GM19463 (cell line): ENCODE measurements around the gene FBXW4.

Experiments used
- ATAC-seq: cut with Tn5 transposase; IDR thresholded peaks from one replicate; pipeline ENCODE4 v1.9.1; 2021; ENCODE audit warnings: mild to moderate bottlenecking, moderate library complexity; ENCODE audit not compliant: unreplicated experiment

FBXW4 gene

DNA sequence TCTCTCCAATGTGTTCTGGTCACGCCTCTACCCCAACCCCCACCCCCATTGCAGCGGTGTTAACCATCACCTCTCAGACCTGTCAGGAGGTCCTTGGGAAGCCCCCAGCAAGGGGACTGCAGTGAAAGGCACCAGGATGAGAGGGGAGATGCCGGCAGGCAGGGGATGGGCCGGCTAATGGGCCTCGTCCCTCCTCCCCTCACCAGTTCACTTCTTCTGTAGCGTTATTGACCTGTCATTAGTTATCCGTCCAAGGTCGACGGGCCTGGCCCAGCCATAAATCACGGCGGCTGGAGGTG is 125.7 kb downstream of the FBXW4 start:
- no peak for ATAC-seq

DNA sequence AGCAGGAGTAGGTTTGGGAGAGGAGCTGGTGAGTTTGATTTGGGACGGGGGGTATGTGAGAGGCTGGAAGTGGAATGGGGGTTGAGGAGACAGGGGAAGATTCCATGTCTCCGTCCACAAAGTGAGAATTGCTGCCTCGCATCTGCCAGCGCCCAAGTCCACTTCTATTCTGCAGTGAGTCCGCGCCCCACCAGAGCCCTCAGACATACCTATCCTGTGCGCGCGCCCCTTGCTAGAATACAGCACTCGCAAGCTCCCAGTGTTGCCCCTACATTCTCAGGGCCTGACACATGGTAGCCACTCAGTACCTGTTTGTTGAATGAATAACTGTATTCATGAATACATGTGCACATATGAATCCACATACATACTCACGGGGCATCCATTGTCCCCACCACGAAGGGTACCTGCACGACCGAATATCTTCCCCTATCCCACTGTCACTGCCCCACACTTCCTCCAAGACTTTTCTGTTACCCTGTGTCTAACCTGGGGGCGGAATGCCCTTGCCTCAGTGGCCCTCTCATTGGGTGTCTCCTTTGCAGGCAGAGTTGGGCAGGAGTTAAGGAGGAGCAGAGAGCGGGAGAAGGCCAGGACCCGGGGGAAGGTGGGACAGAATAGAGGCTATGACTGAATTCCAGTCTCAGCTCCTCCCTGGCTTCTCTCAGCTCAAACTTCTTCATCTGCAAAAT is 126.8 kb downstream of the FBXW4 start:
- no peak for ATAC-seq

DNA sequence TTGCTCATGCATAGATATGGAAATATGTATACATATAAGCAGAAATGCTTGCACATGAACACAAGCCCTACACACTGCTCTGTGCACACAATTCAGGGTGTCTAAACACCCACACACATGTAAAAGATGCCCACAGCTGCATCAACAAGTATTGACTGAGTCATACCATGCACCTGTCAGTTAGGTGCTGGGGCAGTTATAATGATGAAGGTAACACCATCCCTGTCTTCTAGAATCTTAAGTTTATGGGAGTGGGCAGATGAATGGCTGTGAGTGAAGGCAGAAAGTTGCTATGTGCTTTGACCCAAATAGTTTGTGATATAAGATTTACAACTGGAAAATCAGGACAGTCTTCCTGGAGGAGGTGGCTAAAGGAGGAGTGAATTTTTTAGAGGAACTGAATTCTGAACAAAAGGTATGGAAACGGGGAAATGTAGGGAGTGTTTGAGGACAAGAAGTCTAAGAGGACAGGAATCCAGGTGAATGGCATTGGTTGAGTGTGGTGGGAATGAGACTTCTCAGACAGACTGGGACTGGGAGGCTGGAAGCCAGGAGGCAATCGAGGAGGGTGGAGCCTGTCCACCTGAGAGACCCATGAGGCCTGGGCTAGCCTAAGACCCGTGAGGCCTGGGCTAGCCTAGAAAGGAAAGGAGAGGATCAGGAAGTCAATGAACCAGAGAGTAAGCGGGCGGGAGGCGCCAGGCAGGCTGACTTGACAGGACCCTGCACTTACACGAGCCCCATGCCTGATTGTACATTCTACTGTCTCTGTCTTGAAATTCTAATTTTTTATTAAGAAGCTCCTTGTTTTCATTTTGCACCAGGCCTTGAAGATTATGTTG is 127.6 kb downstream of the FBXW4 start:
- ATAC-seq: no peak

- ATAC-seq: no peak
Observed at GRCh38 chr10:101566333-101567164, 128.4 kb downstream of the FBXW4 start.

- no peak for ATAC-seq
Observed at GRCh38 chr10:101565936-101566332, 129.0 kb downstream of the FBXW4 start.

- ATAC-seq: no peak
Observed at GRCh38 chr10:101565370-101565900, 129.5 kb downstream of the FBXW4 start.

GRCh38 chr10:101564490-101564991 is 130.4 kb downstream of the FBXW4 start:
- ATAC-seq: no peak

DNA sequence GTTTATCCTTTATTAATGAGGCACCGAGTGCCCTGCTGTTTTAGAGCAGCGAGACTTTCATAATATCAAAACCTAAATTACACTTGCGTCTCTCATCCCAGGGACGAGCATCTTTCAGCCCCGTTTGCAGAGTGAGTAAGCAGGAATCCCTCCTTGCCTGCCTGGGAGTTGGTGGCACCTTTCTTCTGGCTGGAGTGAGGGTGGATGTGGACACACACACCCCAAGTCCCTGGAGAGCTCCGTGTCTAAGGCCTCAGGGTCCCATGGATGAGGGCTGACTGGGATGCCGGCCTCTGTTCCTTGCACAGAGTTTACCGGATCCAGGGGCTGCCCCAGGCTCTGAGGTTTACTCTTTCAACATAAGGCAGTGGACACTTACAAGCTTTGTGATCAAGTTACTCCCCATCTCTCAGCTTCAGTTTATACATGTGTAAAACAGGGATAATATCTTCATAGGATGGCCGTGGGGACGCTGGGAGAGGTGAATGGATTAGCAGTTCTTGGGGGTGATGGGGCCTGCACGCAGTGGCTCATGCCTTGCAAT is 131.4 kb downstream of the FBXW4 start:
- no peak for ATAC-seq

- no peak for ATAC-seq
Observed at GRCh38 chr10:101563007-101563406, 132.0 kb downstream of the FBXW4 start.

- no peak for ATAC-seq
Observed at GRCh38 chr10:101562231-101562630, 132.7 kb downstream of the FBXW4 start.

DNA sequence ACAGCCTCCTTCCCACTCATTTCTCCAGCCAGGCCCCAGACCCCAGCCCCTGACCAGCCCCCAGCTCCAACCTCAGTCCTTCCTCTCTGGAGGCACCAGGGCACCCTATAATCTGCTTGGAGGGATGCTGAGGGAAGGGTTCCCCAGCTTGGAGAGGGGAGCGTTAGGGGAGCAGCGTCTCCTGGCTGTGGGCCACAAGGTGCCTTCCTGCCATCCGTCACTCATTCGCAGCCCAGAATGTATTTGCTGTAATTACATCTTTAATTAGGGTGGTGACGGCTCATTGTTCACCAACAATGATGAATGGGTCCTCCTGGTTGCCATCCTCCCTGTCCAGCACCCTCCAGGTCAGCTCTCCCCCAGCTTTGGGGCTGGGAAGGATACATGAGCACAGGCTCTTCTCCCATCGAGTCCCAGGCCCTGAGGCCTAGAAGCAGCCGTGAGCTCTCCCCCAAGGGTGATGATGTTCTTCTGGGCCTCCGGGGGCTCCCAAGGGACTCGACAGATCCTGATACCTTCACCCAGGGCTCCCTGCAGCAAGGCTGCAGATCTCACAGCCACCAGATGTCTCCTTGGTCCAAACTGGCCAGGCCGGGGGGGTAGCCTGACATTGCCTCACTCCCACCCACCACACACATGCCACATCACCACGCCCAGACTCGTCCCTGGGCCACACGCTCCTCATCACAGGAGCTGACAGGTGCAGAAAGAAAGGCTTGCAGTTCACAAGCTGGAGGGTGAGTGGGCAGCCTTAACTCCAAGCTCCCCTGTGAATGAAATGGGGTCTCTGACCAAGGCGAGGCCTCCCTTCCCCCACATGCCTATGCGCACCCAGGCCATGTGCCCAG is 133.7 kb downstream of the FBXW4 start:
- ATAC-seq: no peak
